H9 (cell line): ENCODE data around the gene P2RY4. TPM values are rescaled to one million over a fixed set of nuclear protein-coding genes. Genes with fewer than 3 reads are reported as not detected.

Experiments
- DNase-seq: peaks from one replicate; pipeline ENCODE4 v3.0.0-alpha.2; 2017
- H2AFZ ChIP-seq: one replicate; pipeline ENCODE4 v1.6.1; 2013; ENCODE audit warnings: mild to moderate bottlenecking, low read length, control low read depth, moderate library complexity
- H2AK5ac ChIP-seq: 2 replicates; pipeline ENCODE4 v1.6.1; 2013; ENCODE audit warnings: low read length, control low read depth, mixed read lengths; ENCODE audit not compliant: insufficient read length
- H2BK120ac ChIP-seq: one replicate; pipeline ENCODE4 v1.6.1; 2013; ENCODE audit warnings: low read depth, mild to moderate bottlenecking, low read length, control low read depth, inconsistent platforms; ENCODE audit not compliant: poor library complexity, severe bottlenecking
- H2BK12ac ChIP-seq: 2 replicates; pipeline ENCODE4 v1.6.1; 2013; ENCODE audit warnings: low read length, control low read depth, mixed read lengths, low read depth; ENCODE audit not compliant: insufficient read length
- H2BK15ac ChIP-seq: 2 replicates; pipeline ENCODE4 v1.6.1; 2013; ENCODE audit warnings: low read depth, low read length, control low read depth
- H2BK20ac ChIP-seq: one replicate; pipeline ENCODE4 v1.6.1; 2013; ENCODE audit warnings: low read depth, mild to moderate bottlenecking, low read length, control low read depth, inconsistent platforms; ENCODE audit not compliant: poor library complexity, severe bottlenecking
- H2BK5ac ChIP-seq: 2 replicates; pipeline ENCODE4 v1.6.1; 2013; ENCODE audit warnings: low read length, control low read depth, mixed read lengths; ENCODE audit not compliant: insufficient read length
- H3K14ac ChIP-seq: 2 replicates; pipeline ENCODE4 v1.6.1; 2013; ENCODE audit warnings: low read length, control low read depth; ENCODE audit not compliant: insufficient read depth
- H3K18ac ChIP-seq: 2 replicates; pipeline ENCODE4 v1.6.1; 2013; ENCODE audit warnings: low read depth, mild to moderate bottlenecking, mixed read lengths, low read length, control low read depth; ENCODE audit not compliant: insufficient read length
- H3K23ac ChIP-seq: 2 replicates; pipeline ENCODE4 v1.6.1; 2013; ENCODE audit warnings: low read length, control low read depth, mixed read lengths, low read depth; ENCODE audit not compliant: insufficient read length
- H3K23me2 ChIP-seq: 2 replicates; pipeline ENCODE4 v1.6.1; 2013; ENCODE audit warnings: low read depth, mild to moderate bottlenecking, mixed read lengths, low read length, control low read depth; ENCODE audit not compliant: insufficient read length, poor library complexity, severe bottlenecking
- H3K27ac ChIP-seq: 2 replicates; pipeline ENCODE4 v1.5.1; 2013; ENCODE audit warnings: low read length, control low read depth, mixed read lengths, low read depth; ENCODE audit not compliant: insufficient read length
- H3K27me3 ChIP-seq: 2 replicates; pipeline ENCODE4 v1.6.1; 2013; ENCODE audit warnings: low read length, control low read depth, inconsistent platforms; ENCODE audit not compliant: insufficient read depth
- H3K4ac ChIP-seq: 2 replicates; pipeline ENCODE4 v1.6.1; 2013; ENCODE audit warnings: low read depth, mild to moderate bottlenecking, control low read depth, inconsistent platforms, low read length, moderate library complexity
- H3K4me1 ChIP-seq: 2 replicates; pipeline ENCODE4 v1.6.1; 2013; ENCODE audit warnings: low read length, control low read depth, inconsistent platforms; ENCODE audit not compliant: insufficient read depth
- H3K4me2 ChIP-seq: 2 replicates; pipeline ENCODE4 v1.6.1; 2013; ENCODE audit warnings: low read length, control low read depth, mixed read lengths; ENCODE audit not compliant: insufficient read length, insufficient read depth
- H3K56ac ChIP-seq: 2 replicates; pipeline ENCODE4 v1.6.1; 2013; ENCODE audit warnings: low read depth, mild to moderate bottlenecking, mixed read lengths, low read length, control low read depth; ENCODE audit not compliant: insufficient read length
- H3K79me1 ChIP-seq: 2 replicates; pipeline ENCODE4 v1.6.1; 2013; ENCODE audit warnings: low read depth, mild to moderate bottlenecking, moderate library complexity, low read length, control low read depth, inconsistent platforms; ENCODE audit not compliant: insufficient read depth, poor library complexity, severe bottlenecking
- H3K79me2 ChIP-seq: 2 replicates; pipeline ENCODE4 v1.6.1; 2013; ENCODE audit warnings: low read length, control low read depth, inconsistent platforms; ENCODE audit not compliant: insufficient read depth
- H3K9ac ChIP-seq: 2 replicates; pipeline ENCODE4 v1.6.1; 2013; ENCODE audit warnings: low read length, control low read depth, mixed read lengths; ENCODE audit not compliant: insufficient read length; ENCODE audit errors: extremely low read depth
- H3K9me3 ChIP-seq: one replicate; pipeline ENCODE4 v1.6.1; 2013; ENCODE audit warnings: low read depth, low read length, inconsistent platforms; ENCODE audit not compliant: control insufficient read depth
- H3T11ph ChIP-seq: one replicate; pipeline ENCODE4 v1.6.1; 2013; ENCODE audit warnings: mild to moderate bottlenecking, low read length, control low read depth, inconsistent platforms
- H4K20me1 ChIP-seq: one replicate; pipeline ENCODE4 v1.6.1; 2013; ENCODE audit not compliant: control insufficient read depth, insufficient read length, insufficient read depth
- H4K5ac ChIP-seq: 2 replicates; pipeline ENCODE4 v1.6.1; 2013; ENCODE audit warnings: low read depth, mild to moderate bottlenecking, mixed read lengths, low read length, control low read depth; ENCODE audit not compliant: insufficient read length
- H4K8ac ChIP-seq: replicated peaks from 2 replicates; pipeline ENCODE4 v1.6.1; 2013; ENCODE audit warnings: low read length, control low read depth, mixed read lengths, low read depth; ENCODE audit not compliant: insufficient read length
- H4K91ac ChIP-seq: 2 replicates; pipeline ENCODE4 v1.6.1; 2013; ENCODE audit warnings: low read depth, mild to moderate bottlenecking, moderate library complexity, mixed read lengths, low read length, control low read depth; ENCODE audit not compliant: insufficient read length
- H3K27ac Mint-ChIP-seq, 3 experiments: 2 replicates in 2 of 3; 3 replicates in 1 of 3; pipeline ENCODE4 v1.8.0; 2020 to 2021; ENCODE audit warnings: mixed read lengths in 3 of 3, mild to moderate bottlenecking in 1 of 3, moderate library complexity in 1 of 3
- H3K27me3 Mint-ChIP-seq: 2 replicates; pipeline ENCODE4 v1.8.0; 2021; ENCODE audit warnings: low read depth, mild to moderate bottlenecking, moderate library complexity, mixed read lengths
- H3K36me3 Mint-ChIP-seq, 3 experiments: 2 replicates in 2 of 3; 3 replicates in 1 of 3; pipeline ENCODE4 v1.8.0; 2020 to 2021; ENCODE audit warnings: low read depth in 3 of 3, mixed read lengths in 3 of 3; ENCODE audit not compliant: insufficient read depth in 1 of 3
- H3K4me1 Mint-ChIP-seq, 2 experiments: 2 replicates each; pipeline ENCODE4 v1.8.0; 2020; ENCODE audit warnings: mixed read lengths in 2 of 2
- H3K4me3 Mint-ChIP-seq, 2 experiments: 2 replicates in 1 of 2; 3 replicates in 1 of 2; pipeline ENCODE4 v1.8.0; 2020 to 2021; ENCODE audit warnings: mild to moderate bottlenecking in 2 of 2, mixed read lengths in 2 of 2, moderate library complexity in 1 of 2
- H3K9me3 Mint-ChIP-seq, 2 experiments: 2 replicates in 1 of 2; 3 replicates in 1 of 2; pipeline ENCODE4 v1.8.0; 2020; ENCODE audit warnings: mild to moderate bottlenecking in 2 of 2, mixed read lengths in 2 of 2, moderate library complexity in 1 of 2
- CTCF ChIP-seq: fragments of 200-600 bp; sonication (generic); conservative IDR thresholded peaks from 3 replicates; pipeline ENCODE4 v1.8.0; 2021; ENCODE audit warnings: antibody characterized with exemption, mild to moderate bottlenecking
- WGBS: extraction: QIAGEN DNeasy Blood & Tissue Kit; methylation state at CpG from one replicate; pipeline ENCODE4 v1.1.7; 2013; ENCODE audit warnings: missing lambda C conversion rate, low lambda C conversion rate, mixed read lengths; ENCODE audit not compliant: insufficient read length; ENCODE audit errors: extremely low coverage; 5-methylcytosine and 5-hydroxymethylcytosine counted together
- total RNA-seq: library from RNA; stranded (reverse); gene quantifications from 2 replicates; pipeline ENCODE4 v1.2.1, GENCODE V29; 2021

Gene P2RY4
- total RNA-seq, 1 experiment from 2014 or later: not detected

GRCh38 chrX:70289168-70289792, 29.3 kb upstream of the P2RY4 start:
- Histone ChIP-seq H3K18ac (no peak overlapping the region), H3T11ph (no peak overlapping the region), H3K27me3 (no peaks in the 10 kb centered on the region), H3K27ac (no peak overlapping the region), H2BK5ac (no peak overlapping the region), H4K91ac (no peak overlapping the region), H2AFZ (no peak overlapping the region), H2BK12ac (no peak overlapping the region), H3K9ac (peak overlapping the region; percentile 20), H3K79me2 (no peaks in the 10 kb centered on the region), H3K4me2 (peak overlapping the region; percentile 59), H2AK5ac (no peak overlapping the region), H3K23ac (no peak overlapping the region), H3K23me2 (no peaks in the 10 kb centered on the region), H3K9me3 (peaks cover 31% of the 10 kb centered on the region), H3K4ac (no peak overlapping the region), H2BK15ac (no peak overlapping the region), H3K4me1 (no peaks in the 10 kb centered on the region), H4K5ac (no peak overlapping the region), H4K20me1 (no peaks in the 10 kb centered on the region), H3K56ac (no peak overlapping the region), H2BK20ac (no peak overlapping the region), H4K8ac (no peak overlapping the region), H3K79me1 (no peaks in the 10 kb centered on the region), H2BK120ac (no peak overlapping the region), H3K14ac (no peak overlapping the region)
- Mint-ChIP-seq H3K4me1 (peaks cover 9 to 14% of the 10 kb centered on the region in 2 experiments), H3K27ac (peak overlapping the region in 1 of 3 experiments; percentile 82; a peak in 2 of 7 replicates), H3K36me3 (peaks cover 8 to 48% (median 37%) of the 10 kb centered on the region in 3 experiments), H3K4me3 (peak overlapping the region; percentile 92 to 97), H3K9me3 (peaks cover 68 to 80% of the 10 kb centered on the region in 2 experiments), H3K27me3 (no peaks in the 10 kb centered on the region)
- no peak for DNase-seq
- TF ChIP-seq CTCF: no peak
- no CpG with 5 or more reads among the region's 11 CpGs for WGBS
